HG02885 (cell line): ENCODE results near the gene SPEM1.
A peak's percentile ranks its signal among the peaks of the same experiment; 100 is the strongest.

Experiments
- ATAC-seq: cut with Tn5 transposase; IDR thresholded peaks from one replicate; pipeline ENCODE4 v1.9.1; 2021; ENCODE audit warnings: mild to moderate bottlenecking; ENCODE audit not compliant: unreplicated experiment, poor library complexity

SPEM1 gene

GRCh38 chr17:7416323-7416722 is 3.8 kb upstream of the SPEM1 start:
- no peak for ATAC-seq

DNA sequence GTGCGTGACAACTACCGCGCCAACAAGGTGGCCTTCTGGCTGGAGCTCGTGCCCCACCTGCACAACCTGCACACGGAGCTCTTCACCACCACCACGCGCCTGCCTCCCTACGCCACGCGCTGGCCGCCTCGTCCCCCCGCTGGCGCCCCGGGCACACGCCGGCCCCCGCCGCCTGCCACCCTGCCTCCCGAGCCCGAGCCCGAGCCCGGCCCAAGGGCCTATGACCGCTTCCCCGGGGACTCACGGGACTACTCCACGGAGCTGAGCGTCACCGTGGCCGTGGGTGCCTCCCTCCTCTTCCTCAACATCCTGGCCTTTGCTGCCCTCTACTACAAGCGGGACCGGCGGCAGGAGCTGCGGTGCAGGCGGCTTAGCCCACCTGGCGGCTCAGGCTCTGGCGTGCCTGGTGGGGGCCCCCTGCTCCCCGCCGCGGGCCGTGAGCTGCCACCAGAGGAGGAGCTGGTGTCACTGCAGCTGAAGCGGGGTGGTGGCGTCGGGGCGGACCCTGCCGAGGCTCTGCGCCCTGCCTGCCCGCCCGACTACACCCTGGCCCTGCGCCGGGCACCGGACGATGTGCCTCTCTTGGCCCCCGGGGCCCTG is 3.0 kb upstream of the SPEM1 start:
- no peak for ATAC-seq

DNA sequence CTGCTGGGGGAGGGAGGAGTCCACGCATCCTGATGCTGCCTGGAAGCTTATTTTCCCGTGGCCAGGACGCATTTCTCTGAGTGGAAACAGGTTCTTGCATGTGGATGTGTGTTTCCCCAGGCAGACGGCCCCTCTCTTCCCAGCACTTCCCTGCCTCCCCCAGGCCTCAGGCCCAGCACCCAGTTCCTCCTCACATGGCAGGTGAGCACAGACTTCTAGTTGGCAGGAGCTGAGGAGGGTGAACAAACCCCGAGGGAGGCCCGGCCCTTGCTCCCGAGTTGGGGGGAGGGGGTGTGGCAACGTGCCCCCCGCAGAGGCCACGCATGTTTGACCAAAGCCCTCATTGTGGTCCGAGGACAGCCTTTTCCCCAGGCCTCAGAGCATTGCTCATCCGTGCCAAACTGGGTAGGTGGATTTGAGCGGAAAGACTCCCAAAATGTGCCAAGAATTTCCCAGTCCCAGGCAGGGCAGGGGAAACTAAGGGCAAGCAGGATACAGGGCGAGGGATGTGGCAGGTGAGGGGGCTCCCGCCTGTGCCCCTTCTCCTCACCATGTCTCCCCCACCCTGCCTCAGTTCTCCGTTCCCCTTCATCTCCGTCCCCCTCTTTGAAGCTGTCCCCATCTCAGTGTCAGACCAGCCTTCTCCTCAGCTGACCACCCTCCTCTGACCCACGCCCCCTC is 1.5 kb upstream of the SPEM1 start:
- ATAC-seq: no peak

- ATAC-seq: no peak
Measured at GRCh38 chr17:7421186-7421585, 1.1 kb downstream of the SPEM1 start.

DNA sequence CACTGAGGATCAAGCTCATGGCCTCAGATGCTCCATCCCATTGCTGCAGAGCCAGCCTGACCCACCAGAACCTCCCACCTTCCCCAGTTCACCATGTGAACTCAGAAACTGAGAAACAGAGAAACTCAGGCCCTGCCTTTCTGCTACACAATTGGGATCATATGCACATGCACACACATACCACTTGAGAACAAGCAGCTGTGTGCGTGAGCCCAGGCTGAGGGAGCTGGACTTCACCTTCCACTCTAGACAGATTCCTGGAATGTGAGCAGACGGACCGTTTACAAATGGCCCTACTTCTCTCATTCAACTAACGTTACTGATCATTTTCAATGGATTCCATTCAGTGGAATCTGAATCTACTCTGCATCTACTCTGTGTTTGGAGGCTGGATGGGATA is 3.6 kb downstream of the SPEM1 start:
- no peak for ATAC-seq

DNA sequence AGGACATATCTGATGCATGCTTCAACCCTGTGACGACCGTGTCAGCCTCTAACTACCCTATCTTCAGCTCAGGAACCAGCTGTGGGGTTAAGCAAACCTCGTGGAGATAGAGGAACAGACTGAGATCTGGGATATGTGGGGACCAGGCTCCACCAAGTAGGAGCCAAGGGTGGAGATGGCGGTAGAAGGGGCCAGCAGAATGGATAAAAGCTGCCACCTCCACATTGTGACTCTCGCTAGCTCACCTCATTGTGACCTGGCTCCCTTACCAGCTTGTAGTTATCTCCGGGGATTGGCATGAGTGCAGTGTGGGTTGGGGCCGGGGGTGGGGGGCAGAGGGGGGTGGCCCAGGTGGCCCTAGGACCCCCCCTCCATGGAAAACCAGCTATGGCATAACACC is 5.2 kb downstream of the SPEM1 start, which contains the start of gene SPEM2:
Gene SPEM2, plus strand, starts transcription at position 301 of the 400 bp plus-strand sequence. Its CDS starts 73 bp downstream, at position 374.
- ATAC-seq: no peak

DNA sequence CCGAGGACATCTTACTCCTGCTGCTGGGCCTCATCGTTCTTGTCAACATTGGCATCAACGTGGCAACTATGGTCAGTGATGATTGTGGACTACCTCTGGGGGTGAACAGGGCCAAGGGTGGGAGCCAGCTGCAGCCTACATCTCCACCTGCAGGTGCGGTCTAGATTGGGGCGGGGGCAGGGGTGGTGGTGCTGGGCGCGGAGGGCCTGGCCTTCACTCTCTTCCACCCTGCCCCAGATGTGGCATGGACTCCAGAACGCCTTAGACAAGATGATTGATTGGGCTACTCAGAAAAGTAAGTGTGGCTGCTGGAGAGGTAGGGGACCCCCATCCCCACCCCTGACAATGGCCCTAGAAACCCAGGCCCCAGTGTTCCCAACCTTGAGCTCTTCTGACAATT is 5.6 kb downstream of the SPEM1 start:
- ATAC-seq: no peak

GRCh38 chr17:7426203-7426863 is 6.2 kb downstream of the SPEM1 start:
- ATAC-seq: no peak

GRCh38 chr17:7426896-7427489 is 6.9 kb downstream of the SPEM1 start:
- ATAC-seq: no peak

- ATAC-seq: no peak
Measured at GRCh38 chr17:7427549-7427948, 7.4 kb downstream of the SPEM1 start.

- no peak for ATAC-seq
Measured at GRCh38 chr17:7428557-7428956, 8.4 kb downstream of the SPEM1 start, which contains the start of gene SPEM3. SPEM3 (plus strand) TSS chr17:7428857; CDS start chr17:7428903, 46 bp downstream.

DNA sequence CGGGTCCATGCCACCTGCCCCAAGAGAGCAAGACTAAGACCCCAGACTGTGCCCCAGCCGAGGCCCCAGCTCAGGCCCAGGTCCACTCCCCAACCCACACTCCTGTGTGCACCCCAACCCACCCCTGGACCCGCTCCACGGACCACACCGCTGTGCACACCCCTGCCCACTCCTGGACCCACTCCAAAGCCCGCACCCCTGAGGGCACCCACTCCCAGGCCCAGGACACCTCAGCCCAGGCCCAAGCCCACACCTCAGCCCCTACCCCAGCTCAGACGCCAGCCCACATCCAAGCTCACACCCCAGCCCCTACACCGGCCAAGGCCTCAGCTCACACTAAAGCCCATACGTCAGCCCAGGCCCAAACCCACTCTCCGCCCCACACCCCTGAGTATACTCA is 9.6 kb downstream of the SPEM1 start:
- no peak for ATAC-seq

DNA sequence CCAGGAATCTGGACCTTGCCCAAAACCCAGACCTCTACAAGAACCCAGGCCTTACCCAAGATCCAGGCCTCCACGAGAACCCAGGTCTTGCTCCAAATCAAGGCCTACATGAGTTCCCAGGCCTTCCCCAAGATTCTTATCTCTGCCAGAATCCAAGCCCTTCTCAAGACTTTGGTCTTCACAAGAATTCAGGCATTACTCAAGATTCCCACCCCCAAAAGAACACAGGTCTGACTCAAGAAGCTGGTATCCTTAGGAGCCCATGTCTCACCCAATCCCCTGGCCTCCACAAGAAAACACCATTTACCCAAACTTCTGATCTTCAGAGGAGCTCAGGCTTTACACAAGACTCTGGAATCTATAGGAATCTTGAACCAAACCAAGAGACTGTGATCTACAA is 11.1 kb downstream of the SPEM1 start:
- ATAC-seq: no peak

GRCh38 chr17:7432296-7432695 is 12.2 kb downstream of the SPEM1 start:
- no peak for ATAC-seq

GRCh38 chr17:7435676-7436555 is 15.8 kb downstream of the SPEM1 start:
- ATAC-seq: peak; percentile 15

DNA sequence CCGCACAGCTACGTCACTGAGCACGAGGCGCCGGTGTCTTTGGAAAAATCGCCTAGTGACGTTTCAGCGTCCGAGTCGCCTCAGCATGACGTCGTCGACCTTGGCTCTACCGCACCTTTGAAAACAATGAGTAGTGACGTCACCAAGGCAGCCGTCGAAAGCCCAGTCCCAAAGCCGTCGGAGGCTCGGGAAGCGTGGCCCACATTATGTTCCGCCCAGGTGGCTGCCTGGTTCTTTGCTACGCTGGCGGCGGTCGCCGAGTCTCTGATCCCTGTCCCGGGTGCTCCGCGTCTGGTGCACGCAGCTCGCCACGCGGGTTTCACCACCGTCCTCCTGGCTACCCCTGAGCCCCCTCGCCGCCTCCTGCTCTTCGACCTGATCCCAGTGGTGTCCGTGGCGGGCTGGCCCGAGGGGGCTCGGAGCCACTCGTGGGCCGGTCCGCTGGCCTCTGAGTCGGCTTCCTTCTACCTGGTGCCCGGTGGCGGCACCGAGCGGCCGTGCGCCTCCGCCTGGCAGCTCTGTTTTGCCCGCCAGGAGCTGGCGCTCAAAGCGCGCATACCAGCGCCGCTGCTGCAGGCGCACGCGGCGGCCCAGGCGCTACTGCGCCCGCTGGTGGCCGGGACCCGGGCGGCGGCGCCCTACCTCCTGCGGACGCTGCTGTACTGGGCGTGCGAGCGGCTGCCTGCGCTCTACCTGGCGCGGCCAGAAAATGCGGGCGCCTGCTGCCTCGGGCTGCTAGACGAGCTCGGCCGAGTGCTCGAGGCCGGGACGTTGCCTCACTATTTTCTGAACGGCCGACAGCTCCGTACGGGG is 16.6 kb downstream of the SPEM1 start:
- peak; percentile 43 for ATAC-seq

DNA sequence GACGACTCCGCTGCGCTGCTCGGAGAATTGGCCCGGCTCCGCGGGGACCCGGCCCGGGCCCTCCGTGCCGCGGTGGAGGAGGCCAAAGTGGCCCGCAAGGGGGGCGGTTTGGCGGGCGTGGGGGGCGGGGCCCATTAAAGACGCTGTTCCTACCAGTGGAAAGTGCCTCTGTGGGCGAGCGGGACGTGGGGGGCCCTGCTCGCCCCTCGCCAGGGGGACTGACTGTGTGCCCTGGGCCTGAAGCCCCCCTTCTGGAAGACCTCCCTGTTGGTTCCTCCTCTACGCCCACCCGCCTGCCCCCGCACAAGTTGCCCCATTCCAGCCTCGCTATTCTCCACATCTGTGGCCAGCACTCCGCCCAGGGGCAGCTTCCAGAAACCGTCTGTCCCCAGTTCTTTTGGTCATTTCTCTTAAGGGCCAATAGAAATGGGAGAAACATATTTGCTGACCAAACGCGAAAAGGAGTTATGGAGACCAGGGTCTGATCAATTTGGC is 17.3 kb downstream of the SPEM1 start:
- ATAC-seq: no peak

DNA sequence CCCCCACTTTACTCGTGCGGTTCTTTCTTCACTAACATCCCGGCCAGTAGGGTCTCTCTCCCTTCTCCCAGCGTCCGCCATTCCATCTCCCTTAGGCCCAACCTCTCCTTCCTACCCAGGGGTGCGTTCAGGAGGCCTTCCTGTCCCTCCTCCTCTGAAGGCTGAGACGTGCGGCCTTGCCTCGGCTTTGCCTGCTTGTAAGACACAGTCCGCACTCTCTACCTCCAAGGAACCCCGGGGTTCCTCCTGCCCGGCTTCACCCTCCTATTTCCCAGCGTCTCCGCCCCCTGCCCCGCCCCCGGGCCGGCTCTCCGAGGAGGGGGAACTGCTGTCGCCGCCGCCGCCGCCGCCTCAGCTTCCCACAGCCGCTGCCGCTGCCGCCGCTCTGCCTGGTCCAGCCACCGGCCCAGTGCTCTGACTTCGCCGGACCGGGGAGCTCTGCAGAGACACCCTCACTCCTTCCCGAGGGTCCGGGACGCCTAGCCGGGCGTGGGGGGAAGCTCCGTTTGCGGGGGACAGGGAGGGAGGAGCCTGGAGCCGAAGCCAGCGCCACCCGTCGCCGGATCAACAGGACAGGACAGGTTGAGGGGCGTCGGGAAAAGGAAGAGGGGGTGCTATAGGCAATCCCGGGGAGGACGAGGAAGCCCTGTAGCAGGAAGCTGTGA is 18.0 kb downstream of the SPEM1 start:
- ATAC-seq: no peak
